GM18861 (cell line): Measurements from ENCODE around the gene CDCA4.

Source experiments
- ATAC-seq: cut with Tn5 transposase; IDR thresholded peaks from one replicate; pipeline ENCODE4 v1.9.1; 2021; ENCODE audit not compliant: unreplicated experiment

The CDCA4 gene

GRCh38 chr14:104991896-104992230 lies 29.0 kb downstream of the CDCA4 start:
- no peak for ATAC-seq

- ATAC-seq = no peak
Measured at GRCh38 chr14:104989951-104990303, 31.0 kb downstream of the CDCA4 start.

GRCh38 chr14:104989236-104989950 lies 31.5 kb downstream of the CDCA4 start:
- no peak for ATAC-seq

GRCh38 chr14:104986487-104987164 lies 34.3 kb downstream of the CDCA4 start:
- no peak for ATAC-seq

DNA sequence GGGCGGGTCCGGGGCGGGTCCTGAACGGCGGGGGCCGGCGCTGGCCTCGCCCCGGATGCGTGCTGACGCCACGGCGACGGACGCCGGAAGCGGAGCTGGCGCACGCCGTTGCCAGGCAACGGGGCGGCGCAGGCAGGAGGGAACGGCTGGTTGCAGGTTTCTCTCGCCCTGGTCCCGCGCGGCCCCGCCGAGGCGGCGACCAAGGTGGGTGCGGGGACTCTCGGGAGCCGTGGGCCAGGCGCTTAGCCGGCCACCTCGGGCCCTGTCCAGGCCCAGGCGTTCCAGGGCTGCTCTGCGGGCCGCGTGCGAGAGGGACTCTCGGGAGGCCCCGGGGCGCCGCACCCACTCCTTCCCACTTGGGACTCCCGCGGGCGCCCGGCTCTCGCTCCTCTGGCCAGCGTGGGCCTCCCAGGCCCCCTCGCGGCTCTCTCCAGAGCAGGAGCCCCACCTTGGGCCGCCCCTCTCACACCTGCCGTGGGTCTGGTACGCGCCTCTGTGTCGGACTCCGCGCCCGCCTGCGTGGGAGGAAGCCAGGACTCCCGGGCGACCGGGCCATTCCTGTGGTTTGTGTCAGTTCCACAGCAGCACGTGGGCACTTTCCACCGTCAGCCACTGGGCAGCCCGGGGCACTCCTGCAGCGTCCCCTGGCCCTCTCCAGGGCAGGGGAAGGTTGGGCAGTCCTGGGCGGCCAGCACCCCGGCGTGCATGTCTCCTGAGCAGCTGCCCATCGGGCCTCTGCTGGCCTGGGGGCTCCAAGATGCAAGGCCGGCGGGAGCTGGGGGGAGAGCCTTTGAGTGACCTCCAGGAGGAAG lies 35.0 kb downstream of the CDCA4 start, which contains the start of gene CLBA1:
Gene CLBA1 (plus strand): TSS at position 114 of the 812 bp plus-strand sequence. CDS start 644 bp downstream, at position 758.
- ATAC-seq = peak; percentile 93

GRCh38 chr14:104984056-104984894 lies 36.6 kb downstream of the CDCA4 start:
- no peak for ATAC-seq

DNA sequence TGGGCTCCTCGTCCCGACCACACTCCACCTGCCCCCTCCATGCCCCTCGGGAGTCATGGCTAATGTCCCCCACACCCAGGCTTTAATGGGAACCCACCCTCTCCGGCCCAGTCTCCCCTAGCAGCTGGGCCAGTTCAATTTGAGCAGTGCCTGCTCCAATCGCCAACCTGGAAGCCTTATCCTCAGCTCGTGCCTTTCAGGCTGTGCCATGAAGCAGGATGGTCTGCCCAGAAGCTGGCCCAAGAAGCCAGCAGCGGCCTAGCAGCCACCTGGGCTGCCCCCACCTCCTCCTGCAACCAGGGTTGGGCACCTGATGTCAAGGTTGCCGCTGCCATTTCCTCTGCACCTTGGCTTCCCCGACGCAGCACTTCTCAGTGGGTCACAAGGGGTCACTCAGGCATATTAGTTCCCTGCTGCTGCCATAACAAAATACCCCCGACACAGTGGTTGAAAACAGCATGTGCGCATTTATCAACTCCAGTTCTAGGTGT lies 37.6 kb downstream of the CDCA4 start:
- ATAC-seq = no peak

DNA sequence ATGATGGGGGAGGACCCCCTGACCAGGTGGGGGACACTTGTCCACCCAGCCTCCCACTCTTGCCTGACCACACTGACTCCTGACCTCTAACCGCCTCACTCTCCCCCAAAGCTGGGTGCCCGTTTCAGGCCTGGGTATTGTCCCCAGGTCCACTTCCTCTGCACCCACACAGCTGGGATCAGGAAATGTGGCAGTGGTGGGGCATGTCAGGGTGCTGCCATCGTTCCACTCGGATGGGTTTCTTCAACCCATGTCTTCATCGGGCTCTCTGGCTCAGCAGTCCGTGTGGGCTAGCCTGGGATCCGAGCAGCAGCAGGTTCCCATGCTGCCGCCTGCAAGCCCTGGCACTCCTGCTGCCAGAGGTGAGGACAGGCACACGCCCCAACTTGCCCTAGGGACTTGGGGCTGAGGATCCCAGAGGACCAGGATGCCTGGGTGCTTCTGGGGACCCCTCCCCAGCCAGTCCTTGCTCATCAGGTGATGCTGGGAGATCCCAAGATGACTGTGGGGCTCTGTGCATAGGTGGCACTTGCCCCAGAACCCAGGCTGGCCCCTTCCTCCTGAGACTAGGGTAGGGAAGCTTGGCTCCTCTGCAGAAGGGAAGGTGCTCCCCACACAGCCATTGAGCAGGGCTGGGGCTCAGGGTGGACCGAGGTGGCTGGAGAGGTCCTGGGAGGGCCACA lies 38.2 kb downstream of the CDCA4 start:
- no peak for ATAC-seq

- no peak for ATAC-seq
Measured at GRCh38 chr14:104981699-104982541, 39.0 kb downstream of the CDCA4 start.

DNA sequence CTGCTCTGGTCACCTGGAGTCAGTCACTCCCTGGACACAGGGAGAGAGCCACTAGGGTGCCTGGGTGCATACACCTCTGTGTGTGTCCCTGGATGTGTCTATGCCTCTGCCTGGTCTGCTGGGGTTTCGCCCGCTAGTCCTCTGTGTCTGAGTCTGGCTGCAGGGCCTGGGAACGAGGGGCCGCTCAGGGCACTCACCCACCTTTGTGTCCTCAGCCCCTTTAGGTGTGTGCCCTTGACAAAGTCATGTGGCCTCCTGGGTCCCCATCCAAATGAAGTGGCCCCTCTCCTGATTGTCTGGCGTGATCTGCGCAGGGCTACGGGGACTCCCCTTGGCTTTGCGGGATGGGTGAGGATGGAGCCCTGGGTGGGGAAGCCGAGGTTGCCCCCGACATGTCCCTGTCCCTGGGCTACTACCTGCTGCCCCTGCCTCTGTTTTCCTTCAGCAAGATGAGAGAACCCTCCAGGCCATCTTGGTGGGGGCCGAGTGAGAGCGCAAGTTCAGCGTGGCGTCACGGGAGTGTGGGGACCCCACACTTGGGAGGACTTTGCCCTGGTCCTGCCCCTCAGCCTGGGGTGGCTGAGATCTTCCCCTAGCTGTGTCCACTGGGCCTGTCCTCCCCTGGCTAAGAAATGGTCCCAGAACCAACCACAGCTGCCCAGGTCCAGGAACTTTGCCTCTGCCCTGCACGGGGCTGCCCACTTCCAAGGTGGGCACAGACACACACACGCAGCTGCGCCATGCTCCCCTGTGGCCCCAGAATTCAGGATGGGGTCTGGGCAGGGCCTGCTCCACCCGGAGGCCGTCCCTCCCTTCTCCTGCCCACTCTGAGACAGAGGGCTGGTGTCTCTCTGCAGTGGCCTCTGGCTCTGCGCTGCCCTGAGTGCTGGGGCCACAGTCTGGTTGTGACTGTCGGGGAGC lies 40.0 kb downstream of the CDCA4 start:
- no peak for ATAC-seq

- no peak for ATAC-seq
Measured at GRCh38 chr14:104979758-104980610, 40.9 kb downstream of the CDCA4 start.

GRCh38 chr14:104978746-104979691 lies 41.9 kb downstream of the CDCA4 start:
- ATAC-seq = no peak

DNA sequence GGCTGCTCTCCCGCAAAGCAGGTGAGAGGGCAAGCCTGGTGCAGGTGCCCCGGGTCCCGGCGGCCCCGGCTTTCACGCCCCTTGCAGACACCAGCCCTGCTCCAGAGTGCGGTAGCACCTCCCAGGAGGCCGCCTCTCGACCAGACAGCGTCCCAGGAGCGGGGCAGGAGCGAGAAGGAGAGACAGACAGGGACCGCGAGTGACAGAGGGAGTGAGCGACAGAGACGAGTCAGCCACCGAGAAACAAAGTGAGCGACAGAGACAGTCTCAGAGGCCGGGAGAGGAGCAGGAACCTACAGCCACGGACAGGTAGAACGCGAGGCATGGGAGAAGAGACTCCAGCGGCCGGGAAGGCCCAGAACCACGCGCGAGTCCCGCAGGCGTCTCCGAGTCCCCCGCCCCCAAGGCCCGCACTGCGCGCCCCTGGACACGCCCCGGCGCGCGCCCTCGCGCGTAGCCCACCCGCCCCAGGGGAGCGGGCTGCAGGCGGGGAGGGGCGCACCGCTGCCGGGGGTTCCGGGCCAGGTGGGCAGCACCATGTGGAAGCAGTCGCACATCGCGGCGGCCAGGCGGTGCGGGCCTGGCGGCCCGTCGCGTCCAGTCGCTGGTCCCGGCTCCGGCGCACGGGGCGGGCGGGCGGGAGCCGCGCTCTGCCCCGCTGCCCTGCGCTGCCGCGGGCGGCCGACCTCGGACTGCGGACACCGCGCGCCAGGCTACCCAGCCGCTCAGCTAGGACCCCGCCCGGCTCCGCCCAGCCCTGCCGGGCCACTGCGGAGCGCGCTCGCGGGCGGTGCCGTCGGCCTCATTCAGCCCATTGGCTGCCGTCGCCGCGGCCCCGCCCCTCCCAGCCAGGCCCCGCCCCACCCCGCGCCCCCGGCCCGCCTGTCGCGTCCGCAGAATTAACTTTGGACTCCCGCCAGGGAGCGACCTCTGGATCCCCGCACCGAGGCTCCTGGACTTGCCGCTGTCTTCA lies 42.9 kb downstream of the CDCA4 start, which contains the start of gene AHNAK2:
Gene AHNAK2 (minus strand): TSS at position 694 of the 973 bp plus-strand sequence. CDS start 137 bp downstream, at position 557.
- no peak for ATAC-seq

- no peak for ATAC-seq
Measured at GRCh38 chr14:104977008-104977680, 43.7 kb downstream of the CDCA4 start.
